ENCODE data around the gene SLC15A1. TPM values are rescaled to one million over a fixed set of nuclear protein-coding genes. Genes with fewer than 3 reads are reported as not detected.

SLC15A1 gene
- total and polyA plus RNA-seq, 4 donors, result 5.8 to 19.7 (median 11.6) TPM

DNA sequence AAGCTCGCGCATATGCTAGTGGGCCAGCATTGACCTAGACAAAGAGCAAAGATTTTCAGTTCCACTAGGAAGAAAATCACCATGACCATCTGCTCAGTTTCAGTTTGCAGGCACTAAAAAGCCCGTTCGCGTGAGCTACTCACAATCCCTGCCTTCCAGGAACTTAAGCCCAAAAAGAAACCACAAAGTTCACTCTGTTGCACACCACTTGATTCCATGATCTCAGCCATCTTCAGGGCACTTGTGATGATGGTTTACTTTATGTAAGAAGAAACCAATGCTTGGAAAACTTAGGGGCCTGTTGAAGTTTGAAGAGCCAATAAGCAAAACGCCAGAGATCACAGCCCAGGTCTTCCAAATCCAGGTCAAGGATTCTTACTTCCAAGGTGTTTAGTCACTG, 45.0 kb upstream of the SLC15A1 start:
- no peak for DNase-seq (ENCODE audit: low spot score)
- Histone ChIP-seq H3K27me3 (ENCODE audit: control insufficient read depth in 4 of 4, insufficient read depth in 4 of 4, low read length in 3 of 4) (no peaks in the 10 kb centered on the region), H3K9ac (ENCODE audit: low read depth in 1 of 2, low read length in 2 of 2) (no peak overlapping the region), H3K4me1 (ENCODE audit: control insufficient read depth in 4 of 4, insufficient read depth in 4 of 4, low read length in 3 of 4) (peaks cover 3 to 15% (median 11%) of the 10 kb centered on the region in 4 donors), H3K9me3 (ENCODE audit: control insufficient read depth in 4 of 4, low read length in 3 of 4) (no peaks in the 10 kb centered on the region), H3K36me3 (ENCODE audit: control insufficient read depth in 4 of 4, insufficient read depth in 3 of 4, low read depth in 1 of 4, low read length in 3 of 4) (peaks cover 3 to 14% (median 11%) of the 10 kb centered on the region in 4 donors), H3K27ac (ENCODE audit: low read depth in 1 of 2, low read length in 2 of 2) (no peak overlapping the region), H3K4me3 (ENCODE audit: low read depth in 1 of 3, low read length in 3 of 3) (no peak overlapping the region)
- TF ChIP-seq HNF4A (conservative IDR thresholded peaks at IDR 0.05) (no peak), GABPA (IDR thresholded peaks at IDR 0.05 in 1 of 2, conservative IDR thresholded peaks at IDR 0.05 in 1 of 2) (no peak), EGR1 (IDR thresholded peaks at IDR 0.05; ENCODE audit: low read depth in 2 of 2) (no peak), NR2F2 (IDR thresholded peaks at IDR 0.05) (no peak), TAF1 (conservative IDR thresholded peaks at IDR 0.05) (no peak), HNF4G (IDR thresholded peaks at IDR 0.05) (no peak), SP1 (IDR thresholded peaks at IDR 0.05) (no peak), RXRA (IDR thresholded peaks at IDR 0.05) (no peak), FOXA2 (IDR thresholded peaks at IDR 0.05) (no peak), FOXA1 (IDR thresholded peaks at IDR 0.05) (no peak), YY1 (IDR thresholded peaks at IDR 0.05) (no peak), JUND (IDR thresholded peaks at IDR 0.05) (no peak)
- TF ChIP-seq, protein P1, sequence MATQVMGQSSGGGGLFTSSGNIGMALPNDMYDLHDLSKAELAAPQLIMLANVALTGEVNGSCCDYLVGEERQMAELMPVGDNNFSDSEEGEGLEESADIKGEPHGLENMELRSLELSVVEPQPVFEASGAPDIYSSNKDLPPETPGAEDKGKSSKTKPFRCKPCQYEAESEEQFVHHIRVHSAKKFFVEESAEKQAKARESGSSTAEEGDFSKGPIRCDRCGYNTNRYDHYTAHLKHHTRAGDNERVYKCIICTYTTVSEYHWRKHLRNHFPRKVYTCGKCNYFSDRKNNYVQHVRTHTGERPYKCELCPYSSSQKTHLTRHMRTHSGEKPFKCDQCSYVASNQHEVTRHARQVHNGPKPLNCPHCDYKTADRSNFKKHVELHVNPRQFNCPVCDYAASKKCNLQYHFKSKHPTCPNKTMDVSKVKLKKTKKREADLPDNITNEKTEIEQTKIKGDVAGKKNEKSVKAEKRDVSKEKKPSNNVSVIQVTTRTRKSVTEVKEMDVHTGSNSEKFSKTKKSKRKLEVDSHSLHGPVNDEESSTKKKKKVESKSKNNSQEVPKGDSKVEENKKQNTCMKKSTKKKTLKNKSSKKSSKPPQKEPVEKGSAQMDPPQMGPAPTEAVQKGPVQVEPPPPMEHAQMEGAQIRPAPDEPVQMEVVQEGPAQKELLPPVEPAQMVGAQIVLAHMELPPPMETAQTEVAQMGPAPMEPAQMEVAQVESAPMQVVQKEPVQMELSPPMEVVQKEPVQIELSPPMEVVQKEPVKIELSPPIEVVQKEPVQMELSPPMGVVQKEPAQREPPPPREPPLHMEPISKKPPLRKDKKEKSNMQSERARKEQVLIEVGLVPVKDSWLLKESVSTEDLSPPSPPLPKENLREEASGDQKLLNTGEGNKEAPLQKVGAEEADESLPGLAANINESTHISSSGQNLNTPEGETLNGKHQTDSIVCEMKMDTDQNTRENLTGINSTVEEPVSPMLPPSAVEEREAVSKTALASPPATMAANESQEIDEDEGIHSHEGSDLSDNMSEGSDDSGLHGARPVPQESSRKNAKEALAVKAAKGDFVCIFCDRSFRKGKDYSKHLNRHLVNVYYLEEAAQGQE (IDR thresholded peaks at IDR 0.05), result no peak
- TF ChIP-seq, protein P2, sequence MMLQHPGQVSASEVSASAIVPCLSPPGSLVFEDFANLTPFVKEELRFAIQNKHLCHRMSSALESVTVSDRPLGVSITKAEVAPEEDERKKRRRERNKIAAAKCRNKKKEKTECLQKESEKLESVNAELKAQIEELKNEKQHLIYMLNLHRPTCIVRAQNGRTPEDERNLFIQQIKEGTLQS (IDR thresholded peaks at IDR 0.05), result no peak
- TF ChIP-seq, protein P3, sequence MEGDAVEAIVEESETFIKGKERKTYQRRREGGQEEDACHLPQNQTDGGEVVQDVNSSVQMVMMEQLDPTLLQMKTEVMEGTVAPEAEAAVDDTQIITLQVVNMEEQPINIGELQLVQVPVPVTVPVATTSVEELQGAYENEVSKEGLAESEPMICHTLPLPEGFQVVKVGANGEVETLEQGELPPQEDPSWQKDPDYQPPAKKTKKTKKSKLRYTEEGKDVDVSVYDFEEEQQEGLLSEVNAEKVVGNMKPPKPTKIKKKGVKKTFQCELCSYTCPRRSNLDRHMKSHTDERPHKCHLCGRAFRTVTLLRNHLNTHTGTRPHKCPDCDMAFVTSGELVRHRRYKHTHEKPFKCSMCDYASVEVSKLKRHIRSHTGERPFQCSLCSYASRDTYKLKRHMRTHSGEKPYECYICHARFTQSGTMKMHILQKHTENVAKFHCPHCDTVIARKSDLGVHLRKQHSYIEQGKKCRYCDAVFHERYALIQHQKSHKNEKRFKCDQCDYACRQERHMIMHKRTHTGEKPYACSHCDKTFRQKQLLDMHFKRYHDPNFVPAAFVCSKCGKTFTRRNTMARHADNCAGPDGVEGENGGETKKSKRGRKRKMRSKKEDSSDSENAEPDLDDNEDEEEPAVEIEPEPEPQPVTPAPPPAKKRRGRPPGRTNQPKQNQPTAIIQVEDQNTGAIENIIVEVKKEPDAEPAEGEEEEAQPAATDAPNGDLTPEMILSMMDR (IDR thresholded peaks at IDR 0.05; ENCODE audit: low read depth, low read length, missing input control), result no peak
- TF ChIP-seq, protein P4, sequence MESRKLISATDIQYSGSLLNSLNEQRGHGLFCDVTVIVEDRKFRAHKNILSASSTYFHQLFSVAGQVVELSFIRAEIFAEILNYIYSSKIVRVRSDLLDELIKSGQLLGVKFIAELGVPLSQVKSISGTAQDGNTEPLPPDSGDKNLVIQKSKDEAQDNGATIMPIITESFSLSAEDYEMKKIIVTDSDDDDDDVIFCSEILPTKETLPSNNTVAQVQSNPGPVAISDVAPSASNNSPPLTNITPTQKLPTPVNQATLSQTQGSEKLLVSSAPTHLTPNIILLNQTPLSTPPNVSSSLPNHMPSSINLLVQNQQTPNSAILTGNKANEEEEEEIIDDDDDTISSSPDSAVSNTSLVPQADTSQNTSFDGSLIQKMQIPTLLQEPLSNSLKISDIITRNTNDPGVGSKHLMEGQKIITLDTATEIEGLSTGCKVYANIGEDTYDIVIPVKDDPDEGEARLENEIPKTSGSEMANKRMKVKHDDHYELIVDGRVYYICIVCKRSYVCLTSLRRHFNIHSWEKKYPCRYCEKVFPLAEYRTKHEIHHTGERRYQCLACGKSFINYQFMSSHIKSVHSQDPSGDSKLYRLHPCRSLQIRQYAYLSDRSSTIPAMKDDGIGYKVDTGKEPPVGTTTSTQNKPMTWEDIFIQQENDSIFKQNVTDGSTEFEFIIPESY (IDR thresholded peaks at IDR 0.05), result no peak
- WGBS, result 93% methylated on average over 6 of the region's 6 CpGs

DNA sequence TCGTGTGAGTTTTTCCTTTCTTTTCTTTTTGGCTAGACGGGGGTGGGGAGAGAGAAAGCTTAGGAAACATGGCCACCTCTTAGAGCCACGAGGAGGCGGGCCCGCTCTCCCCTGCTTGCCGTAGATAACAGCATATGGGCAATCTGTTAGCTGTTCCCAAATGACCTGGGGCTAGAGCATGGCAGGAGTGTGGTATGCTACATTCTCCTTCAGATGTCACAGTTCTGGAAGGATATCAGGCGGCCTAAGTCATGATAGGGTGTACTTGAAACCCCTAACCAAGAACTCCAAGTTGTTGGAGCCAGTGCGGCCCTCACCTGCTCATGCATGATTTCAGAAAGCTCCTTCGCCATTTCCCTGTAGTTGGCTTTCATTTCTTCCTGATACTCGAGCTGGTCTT, 44.3 kb upstream of the SLC15A1 start:
- H3K4me3 ChIP-seq (ENCODE audit: low read depth in 1 of 3, low read length in 3 of 3), result no peak overlapping the region
- H3K36me3 ChIP-seq (ENCODE audit: control insufficient read depth in 4 of 4, insufficient read depth in 3 of 4, low read depth in 1 of 4, low read length in 3 of 4), result peaks cover 3 to 14% (median 11%) of the 10 kb centered on the region in 4 donors
- H3K9ac ChIP-seq (ENCODE audit: low read depth in 1 of 2, low read length in 2 of 2), result no peak overlapping the region
- TF ChIP-seq GABPA (IDR thresholded peaks at IDR 0.05 in 1 of 2, conservative IDR thresholded peaks at IDR 0.05 in 1 of 2) (no peak), RAD21 (IDR thresholded peaks at IDR 0.05) (no peak), HNF4A (conservative IDR thresholded peaks at IDR 0.05) (no peak), RXRA (IDR thresholded peaks at IDR 0.05) (no peak), NR2F2 (IDR thresholded peaks at IDR 0.05) (no peak), JUND (IDR thresholded peaks at IDR 0.05) (no peak), HNF4G (IDR thresholded peaks at IDR 0.05) (no peak), EGR1 (IDR thresholded peaks at IDR 0.05; ENCODE audit: low read depth in 2 of 2) (no peak), YY1 (IDR thresholded peaks at IDR 0.05) (no peak)
- TF ChIP-seq, protein P4 (IDR thresholded peaks at IDR 0.05), result no peak
- TF ChIP-seq, protein P2 (IDR thresholded peaks at IDR 0.05), result no peak
- no peaks in the 10 kb centered on the region for H3K27me3 ChIP-seq (ENCODE audit: control insufficient read depth in 4 of 4, insufficient read depth in 4 of 4, low read length in 3 of 4)
- H3K27ac ChIP-seq (ENCODE audit: low read depth in 1 of 2, low read length in 2 of 2), result no peak overlapping the region
- no peaks in the 10 kb centered on the region for H3K9me3 ChIP-seq (ENCODE audit: control insufficient read depth in 4 of 4, low read length in 3 of 4)
- DNase-seq (ENCODE audit: low spot score), result no peak
- H3K4me1 ChIP-seq (ENCODE audit: control insufficient read depth in 4 of 4, insufficient read depth in 4 of 4, low read length in 3 of 4), result peaks cover under 1 to 9% (median 6%) of the 10 kb centered on the region in 4 donors
- WGBS, result 95% methylated on average over 10 of the region's 10 CpGs

Data from liver (tissue), 9 donors.